GM23248 (cell line): ENCODE data around the gene CST6. TPM values are rescaled to one million over a fixed set of nuclear protein-coding genes. Genes with fewer than 3 reads are reported as not detected.

Experiments used
- DNase-seq: peaks from one replicate; pipeline ENCODE4 v3.0.0-alpha.2; 2015
- H2AFZ ChIP-seq: fragments of 200-600 bp; sonication (generic); 2 replicates; pipeline ENCODE4 v1.6.1; 2016; ENCODE audit warnings: antibody characterized with exemption
- H3F3A ChIP-seq: fragments of 200-600 bp; sonication (generic); 2 replicates; pipeline ENCODE4 v1.6.1; 2016; ENCODE audit warnings: mild to moderate bottlenecking, antibody characterized with exemption, mixed run types; ENCODE audit not compliant: insufficient read depth
- H3K27ac ChIP-seq: fragments of 200-600 bp; sonication (generic); 2 replicates; pipeline ENCODE4 v1.5.1; 2016; ENCODE audit warnings: mild to moderate bottlenecking
- H3K27me3 ChIP-seq: fragments of 200-600 bp; sonication (generic); replicated peaks from 2 replicates; pipeline ENCODE4 v1.6.1; 2016; ENCODE audit warnings: mild to moderate bottlenecking; ENCODE audit not compliant: insufficient read depth
- H3K36me3 ChIP-seq: fragments of 200-600 bp; sonication (generic); 2 replicates; pipeline ENCODE4 v1.6.1; 2016; ENCODE audit warnings: low read depth, mild to moderate bottlenecking
- H3K4me1 ChIP-seq: fragments of 200-600 bp; sonication (generic); 2 replicates; pipeline ENCODE4 v1.6.1; 2016; ENCODE audit warnings: mild to moderate bottlenecking; ENCODE audit not compliant: insufficient read depth
- H3K4me2 ChIP-seq: fragments of 200-600 bp; sonication (generic); one replicate; pipeline ENCODE4 v1.6.1; 2016; ENCODE audit warnings: mild to moderate bottlenecking; ENCODE audit not compliant: unreplicated experiment
- H3K4me3 ChIP-seq: fragments of 200-600 bp; sonication (generic); 2 replicates; pipeline ENCODE4 v1.5.1; 2016; ENCODE audit warnings: mild to moderate bottlenecking
- H3K79me2 ChIP-seq: fragments of 200-600 bp; sonication (generic); 2 replicates; pipeline ENCODE4 v1.6.1; 2016; ENCODE audit warnings: mild to moderate bottlenecking; ENCODE audit not compliant: insufficient read depth
- H3K9ac ChIP-seq: fragments of 200-600 bp; sonication (generic); 2 replicates; pipeline ENCODE4 v1.6.1; 2016; ENCODE audit warnings: mild to moderate bottlenecking
- H3K9me2 ChIP-seq: fragments of 200-600 bp; sonication (generic); 2 replicates; pipeline ENCODE4 v1.6.1; 2016; ENCODE audit warnings: mixed run types, mild to moderate bottlenecking, moderate library complexity; ENCODE audit not compliant: insufficient read depth
- H3K9me3 ChIP-seq: fragments of 200-600 bp; sonication (generic); one replicate; pipeline ENCODE4 v1.6.1; 2017; ENCODE audit warnings: low read depth
- H4K20me1 ChIP-seq: fragments of 200-600 bp; sonication (generic); 2 replicates; pipeline ENCODE4 v1.6.0; 2016; ENCODE audit not compliant: insufficient read depth
- EZH2 ChIP-seq: fragments of 200-600 bp; sonication (generic); IDR thresholded peaks from 2 replicates; pipeline ENCODE4 v1.6.1; 2018; ENCODE audit warnings: antibody characterized with exemption, mild to moderate bottlenecking; ENCODE audit not compliant: insufficient read depth, poor library complexity, severe bottlenecking
- EZH2phosphoT487 ChIP-seq: fragments of 200-600 bp; sonication (generic); IDR thresholded peaks from 2 replicates; pipeline ENCODE4 v1.6.1; 2018; ENCODE audit warnings: antibody characterized with exemption, moderate library complexity, mild to moderate bottlenecking, low read depth; ENCODE audit not compliant: insufficient read depth
- WGBS, 2 experiments: methylation state at CpG; one replicate each; pipeline ENCODE4 v1.1.6; 2015 to 2017; ENCODE audit warnings: low lambda C conversion rate in 2 of 2, low coverage in 1 of 2; ENCODE audit errors: missing lambda C conversion rate in 2 of 2; 5-methylcytosine and 5-hydroxymethylcytosine counted together
- in situ Hi-C: fragments of 300-500 bp; cut with MboI; formaldehyde crosslinking; loops from 2 replicates; pipeline ENCODE4 v1.15.0; 2020
- polyA plus RNA-seq: library from polyadenylated mRNA; unstranded; fragments of >200 nt; fragmentation: Nextera tagmentation; extraction: Ambion mirVana; gene quantifications from 2 replicates; pipeline ENCODE4 v1.2.1, GENCODE V29; 2016
- total RNA-seq: library from RNA; depleted of rRNA; stranded (reverse); fragments of >200 nt; shearing (Covaris generic); gene quantifications from 2 replicates; pipeline ENCODE4 v1.2.3, GENCODE V29; 2014

The CST6 gene
- total and polyA plus RNA-seq, 2 experiments from 2014 or later: 21.9 to 35.1 TPM

DNA sequence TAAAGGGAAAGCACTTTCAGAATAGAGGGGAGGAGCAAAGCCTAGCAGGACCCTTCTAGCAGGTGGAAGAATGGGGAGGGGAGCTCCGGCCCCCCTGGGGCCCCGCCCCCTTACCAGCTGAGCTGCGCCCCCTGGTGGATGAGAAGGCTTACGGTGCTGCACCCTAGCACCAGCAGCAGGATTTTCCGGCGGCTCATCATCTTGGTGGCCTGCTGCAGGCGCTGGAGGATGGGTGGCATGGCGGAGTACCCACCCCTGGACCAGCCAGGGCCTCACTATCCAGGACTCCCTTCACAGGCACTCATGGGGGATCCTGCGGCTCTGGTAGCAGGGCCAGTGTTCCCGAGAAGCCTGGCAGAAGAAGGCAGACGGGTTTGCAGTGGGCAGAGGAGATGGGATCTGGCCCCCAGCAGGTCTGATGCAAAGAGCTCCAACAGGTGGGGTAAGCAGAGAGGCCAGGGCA is 33.4 kb downstream of the CST6 start:
- Histone ChIP-seq H3K79me2 (no peaks in the 10 kb centered on the region), H3K27ac (no peak overlapping the region), H3K9me3 (no peaks in the 10 kb centered on the region), H3K36me3 (no peaks in the 10 kb centered on the region), H3F3A (no peaks in the 10 kb centered on the region), H3K4me2 (no peak overlapping the region), H2AFZ (no peak overlapping the region), H3K9me2 (no peaks in the 10 kb centered on the region), H3K4me1 (no peaks in the 10 kb centered on the region), H3K27me3 (no peaks in the 10 kb centered on the region), H3K4me3 (no peak overlapping the region), H4K20me1 (no peaks in the 10 kb centered on the region), H3K9ac (no peak overlapping the region)
- DNase-seq: peak; percentile 88
- in situ Hi-C loops: no loop called here
- TF ChIP-seq EZH2phosphoT487: no peak
- TF ChIP-seq EZH2: no peak
- WGBS, 2 experiments: 15 to 17% methylated on average over 11 of the region's 11 CpGs

GRCh38 chr11:66046901-66047300 is 35.1 kb downstream of the CST6 start:
- in situ Hi-C loops: no loop called here

DNA sequence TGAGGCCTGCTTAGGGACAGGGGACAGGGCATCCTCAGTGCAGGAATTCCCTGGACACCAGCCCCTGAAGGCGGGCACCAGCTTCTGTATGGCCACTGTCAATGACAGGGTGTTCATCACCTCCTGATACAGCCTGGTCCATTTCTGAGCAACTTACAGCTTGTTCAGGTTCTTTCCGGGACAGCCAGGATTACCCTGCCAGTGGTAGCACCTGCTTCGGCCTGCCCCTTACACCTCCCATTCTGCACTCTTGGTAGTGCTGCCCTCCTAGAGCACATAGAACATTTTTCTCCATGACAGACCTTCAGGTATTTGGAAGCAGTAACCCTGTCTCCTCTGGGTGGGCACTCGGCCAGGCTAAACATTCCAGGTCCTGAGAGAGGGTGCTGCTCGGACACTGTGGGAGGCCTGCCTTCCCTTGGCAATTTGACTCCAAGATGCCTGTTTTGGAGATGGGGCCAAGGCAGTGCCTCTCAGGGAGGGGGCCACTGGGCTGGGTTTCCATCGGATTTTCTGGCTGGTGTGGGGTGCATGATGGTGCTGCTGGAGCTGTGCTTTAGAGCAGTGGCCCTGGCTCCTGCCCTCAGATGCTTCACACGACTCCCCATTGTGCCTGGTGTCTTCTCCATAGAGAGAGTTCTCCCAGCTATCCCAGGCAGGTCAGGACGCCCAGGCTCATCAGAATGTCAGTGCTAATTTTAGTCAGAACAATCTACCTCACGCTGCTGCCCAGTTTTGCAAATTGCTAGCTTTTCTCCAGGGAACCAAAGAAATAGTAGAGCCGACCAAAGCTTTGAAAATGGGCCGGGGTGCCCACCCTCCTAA is 35.9 kb downstream of the CST6 start:
- no peak overlapping the region for H2AFZ ChIP-seq
- H3K27ac ChIP-seq: no peak overlapping the region
- no peaks in the 10 kb centered on the region for H3K27me3 ChIP-seq
- DNase-seq: no peak
- 72 to 83% methylated on average over 11 of the region's 11 CpGs for WGBS, 2 experiments
- H3K9me2 ChIP-seq: no peaks in the 10 kb centered on the region
- in situ Hi-C loops: no loop called here
- H3K9me3 ChIP-seq: no peaks in the 10 kb centered on the region
- no peak overlapping the region for H3K4me2 ChIP-seq
- no peak overlapping the region for H3K4me3 ChIP-seq
- peaks cover 10% of the 10 kb centered on the region; the same call in 1 of the 2 replicates for H3F3A ChIP-seq
- TF ChIP-seq EZH2 (no peak), EZH2phosphoT487 (no peak)
- H3K79me2 ChIP-seq: peaks cover 6% of the 10 kb centered on the region
- no peaks in the 10 kb centered on the region for H3K36me3 ChIP-seq
- no peak overlapping the region for H3K9ac ChIP-seq
- no peaks in the 10 kb centered on the region for H4K20me1 ChIP-seq
- peaks cover 7% of the 10 kb centered on the region for H3K4me1 ChIP-seq

More at GRCh38 chr11:66046901-66047300, 35.1 kb downstream of the CST6 start:
- Histone ChIP-seq H3F3A (peaks cover 10% of the 10 kb centered on the region; the same call in 1 of the 2 replicates), H3K4me2 (no peak overlapping the region), H3K27me3 (no peaks in the 10 kb centered on the region), H2AFZ (no peak overlapping the region), H3K36me3 (no peaks in the 10 kb centered on the region), H3K4me1 (peaks cover 7% of the 10 kb centered on the region), H3K9ac (no peak overlapping the region), H3K4me3 (no peak overlapping the region), H3K27ac (no peak overlapping the region), H3K9me2 (no peaks in the 10 kb centered on the region), H4K20me1 (no peaks in the 10 kb centered on the region), H3K79me2 (no peaks in the 10 kb centered on the region), H3K9me3 (no peaks in the 10 kb centered on the region)
- TF ChIP-seq EZH2: no peak
- TF ChIP-seq EZH2phosphoT487: no peak
- DNase-seq: no peak
- 92 to 97% methylated on average over 3 of the region's 3 CpGs for WGBS, 2 experiments

- Histone ChIP-seq H2AFZ (no peak within 1 kb of the TSS), H4K20me1 (no peaks in the 10 kb centered on the region), H3K4me1 (peaks cover 13% of the 10 kb centered on the region), H3K9ac (no peak within 1 kb of the TSS), H3K79me2 (peaks cover 16% of the 10 kb centered on the region), H3K27me3 (no peaks in the 10 kb centered on the region), H3K9me3 (no peaks in the 10 kb centered on the region), H3K4me3 (no peak within 1 kb of the TSS), H3K27ac (no peak within 1 kb of the TSS), H3K36me3 (no peaks in the 10 kb centered on the region), H3K4me2 (no peak within 1 kb of the TSS), H3K9me2 (no peaks in the 10 kb centered on the region), H3F3A (peaks cover 10% of the 10 kb centered on the region; the same call in 1 of the 2 replicates)
- no peak for TF ChIP-seq EZH2phosphoT487
- TF ChIP-seq EZH2: no peak
- in situ Hi-C loops: no loop called here
- DNase-seq: no peak
- 8% methylated on average over 38 of the region's 39 CpGs; no CpG with 5 or more reads in 1 of the 2 experiments for WGBS, 2 experiments
Measured at GRCh38 chr11:66048547-66049323, 36.9 kb downstream of the CST6 start, which contains the start of gene GAL3ST3. Gene GAL3ST3 (minus strand): TSS chr11:66049161. CDS start chr11:66045415, 3,746 bp downstream.
